HG02870 (cell line): Measurements from ENCODE around the gene ABHD6.

Experiments
- ATAC-seq: cut with Tn5 transposase; IDR thresholded peaks from one replicate; pipeline ENCODE4 v1.9.1; 2021; ENCODE audit warnings: mild to moderate bottlenecking, moderate library complexity; ENCODE audit not compliant: unreplicated experiment

The ABHD6 gene

GRCh38 chr3:58341376-58341775 lies 103.8 kb downstream of the ABHD6 start:
- no peak for ATAC-seq

DNA sequence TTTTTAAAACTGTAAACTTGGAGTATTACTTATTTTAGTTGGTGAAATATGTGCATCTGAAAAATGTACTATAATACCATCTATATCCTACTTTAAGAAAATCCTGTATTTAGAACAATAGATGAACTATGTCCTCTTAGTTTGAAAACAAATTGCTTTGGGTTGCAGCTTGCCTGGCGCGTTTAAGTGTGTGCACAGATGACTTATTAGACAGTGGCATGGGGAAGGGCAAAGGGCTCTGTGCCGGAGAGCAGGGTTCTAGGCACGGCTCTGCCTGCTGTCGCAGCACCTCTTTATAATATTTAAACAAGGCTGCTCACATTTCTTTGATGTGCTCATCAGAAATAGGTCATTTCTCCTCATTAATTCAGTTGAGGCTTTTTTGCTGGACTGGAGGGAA lies 105.1 kb downstream of the ABHD6 start:
- ATAC-seq, result no peak
